Endometrial microvascular endothelial cells (primary cell): ENCODE results near the gene ID2. TPM values are rescaled to one million over a fixed set of nuclear protein-coding genes. Genes with fewer than 3 reads are reported as not detected.

ENCODE experiments used
- in situ Hi-C: cut with HindIII; loops from 2 replicates; pipeline ENCODE4 v1.10.0; 2017; ENCODE audit warnings: low sequenced_read_pairs, low pct_unique_long_range_greater_than_20kb; ENCODE audit errors: inconsistent ontology term
- total RNA-seq: library from RNA; depleted of rRNA; stranded (reverse); fragments of >200 nt; gene quantifications from one replicate; pipeline ENCODE4 v1.2.3, GENCODE V29; 2015; ENCODE audit errors: inconsistent ontology term

The ID2 gene
- total RNA-seq, 1 donor from 2014 or later = 24.6 TPM

DNA sequence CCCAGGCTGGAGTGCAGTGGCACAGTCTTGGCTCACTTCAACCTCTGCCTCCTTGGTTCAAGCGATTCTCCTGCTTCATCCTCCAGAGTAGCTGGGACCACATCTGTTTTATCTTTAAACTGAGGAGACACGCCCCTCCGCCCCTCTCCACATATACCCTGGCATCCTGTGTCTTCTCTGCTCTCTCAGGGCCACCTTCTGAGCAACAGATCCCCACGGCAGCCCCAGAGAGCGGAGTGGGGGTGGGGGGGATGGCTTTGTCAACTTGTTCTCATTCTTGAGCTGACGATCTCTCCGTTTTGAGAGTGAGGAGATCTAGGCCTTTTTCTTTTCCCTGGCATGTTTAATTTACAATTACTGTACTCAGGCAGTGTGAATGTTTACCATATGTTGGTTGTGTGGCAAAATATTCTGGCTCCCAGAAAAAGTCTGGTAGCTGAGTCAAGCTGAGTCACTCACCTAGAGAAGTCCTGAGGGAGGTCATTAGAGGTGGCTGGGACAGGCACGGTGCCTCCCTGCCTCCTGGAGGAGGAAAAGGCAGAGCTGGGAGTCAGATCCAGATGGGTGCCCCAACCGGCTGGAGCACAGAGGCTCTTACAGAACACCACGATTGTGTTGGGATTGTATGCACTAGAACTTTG is 19.5 kb upstream of the ID2 start:
- in situ Hi-C loops = no loop called here

GRCh38 chr2:8663997-8664396 is 17.9 kb upstream of the ID2 start:
- in situ Hi-C loops = no loop called here

GRCh38 chr2:8666581-8666980 is 15.3 kb upstream of the ID2 start:
- in situ Hi-C loops = no loop called here

DNA sequence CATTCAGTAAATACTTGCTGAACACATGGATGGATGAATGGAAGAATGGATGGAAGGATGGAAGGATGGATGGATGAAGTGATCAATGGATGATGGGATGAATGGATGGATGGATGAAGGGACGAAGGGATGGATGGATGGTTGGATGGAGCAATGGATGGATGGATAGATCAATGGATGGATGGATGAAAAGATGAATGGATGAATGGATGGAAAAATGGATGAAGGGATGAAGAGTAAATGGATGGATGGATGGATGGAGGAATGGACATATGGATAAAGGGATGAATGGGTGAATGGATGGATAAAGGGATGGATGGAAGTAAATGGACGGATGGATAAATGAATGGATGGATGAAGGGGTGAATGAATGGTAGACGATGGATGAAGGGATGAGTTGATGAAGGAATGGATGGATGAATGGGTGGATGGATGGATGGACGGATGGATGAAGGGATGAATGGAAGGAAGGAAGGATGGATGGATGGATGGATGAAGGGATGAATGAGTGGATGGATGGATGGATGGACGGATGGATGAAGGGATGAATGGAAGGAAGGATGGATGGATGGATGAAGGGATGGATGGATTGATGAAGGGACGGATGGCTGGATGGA is 13.9 kb upstream of the ID2 start:
- in situ Hi-C loops = no loop called here

- in situ Hi-C loops = no loop called here
These were observed 12.6 kb upstream of the ID2 start for GRCh38 chr2:8669157-8669817.

- in situ Hi-C loops = no loop called here
These were observed 11.3 kb upstream of the ID2 start for GRCh38 chr2:8670580-8670979.

DNA sequence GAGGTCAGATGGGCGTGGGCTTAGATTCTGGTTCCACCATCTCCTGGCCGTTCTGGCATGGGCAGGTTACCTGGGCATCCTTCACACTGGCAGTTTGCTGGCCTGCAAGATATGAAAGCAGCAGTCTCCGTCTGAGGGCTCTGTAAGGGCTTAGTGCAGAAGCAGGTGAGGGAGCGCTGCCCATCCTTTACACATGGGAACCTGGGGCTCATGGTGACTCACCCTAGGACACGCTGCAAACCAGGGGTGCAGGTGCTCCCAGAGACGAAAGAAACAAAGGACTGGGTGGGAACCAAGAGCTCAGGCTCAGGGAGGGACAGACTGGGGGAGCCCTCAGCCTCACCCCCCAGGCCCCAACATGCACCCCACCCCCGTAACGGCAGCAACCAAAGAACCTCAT is 10.7 kb upstream of the ID2 start:
- in situ Hi-C loops = no loop called here

GRCh38 chr2:8671802-8672201 is 10.1 kb upstream of the ID2 start:
- in situ Hi-C loops = no loop called here

DNA sequence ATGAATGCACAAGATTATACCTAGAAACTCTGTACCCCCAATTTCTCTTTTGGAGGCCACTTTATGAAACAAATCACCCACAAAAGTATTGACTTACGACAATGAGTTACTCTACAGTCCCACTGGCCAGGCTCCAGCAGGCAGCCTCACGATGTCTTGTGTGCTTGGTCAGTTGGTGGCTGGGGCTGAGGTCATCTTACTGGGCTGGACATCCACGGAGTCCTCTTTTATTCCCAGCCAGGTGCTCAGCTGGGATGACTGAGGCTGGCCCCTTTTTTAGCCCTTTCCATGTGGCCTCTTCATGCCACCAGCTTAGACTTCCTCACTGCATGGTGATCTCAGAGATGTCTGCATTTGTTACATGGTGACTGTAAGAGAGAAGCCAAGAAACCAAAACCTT is 8.9 kb upstream of the ID2 start:
- in situ Hi-C loops = no loop called here

GRCh38 chr2:8673381-8673780 is 8.5 kb upstream of the ID2 start:
- in situ Hi-C loops = no loop called here

- in situ Hi-C loops = no loop called here
These were observed 7.3 kb upstream of the ID2 start for GRCh38 chr2:8674420-8675009.

DNA sequence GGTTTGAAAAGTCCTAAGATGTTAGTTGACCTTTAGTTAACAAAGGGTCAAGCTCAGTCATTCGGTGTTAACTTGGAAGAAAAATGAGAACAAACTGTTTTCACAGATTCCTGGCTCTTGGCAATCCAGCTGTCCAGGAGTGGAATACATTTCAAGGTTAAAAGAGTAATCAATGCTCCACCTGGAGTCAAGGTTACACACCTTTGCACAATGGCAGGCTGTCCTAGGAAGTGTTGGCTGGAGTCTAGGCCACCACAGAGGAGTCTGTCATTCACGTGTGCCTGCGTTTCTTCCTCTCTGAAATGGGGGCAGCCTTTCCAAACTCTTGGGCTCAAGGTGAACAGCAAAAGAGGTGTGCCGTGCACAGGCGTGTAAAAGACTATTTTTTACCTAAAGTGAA is 6.3 kb upstream of the ID2 start:
- in situ Hi-C loops = no loop called here

DNA sequence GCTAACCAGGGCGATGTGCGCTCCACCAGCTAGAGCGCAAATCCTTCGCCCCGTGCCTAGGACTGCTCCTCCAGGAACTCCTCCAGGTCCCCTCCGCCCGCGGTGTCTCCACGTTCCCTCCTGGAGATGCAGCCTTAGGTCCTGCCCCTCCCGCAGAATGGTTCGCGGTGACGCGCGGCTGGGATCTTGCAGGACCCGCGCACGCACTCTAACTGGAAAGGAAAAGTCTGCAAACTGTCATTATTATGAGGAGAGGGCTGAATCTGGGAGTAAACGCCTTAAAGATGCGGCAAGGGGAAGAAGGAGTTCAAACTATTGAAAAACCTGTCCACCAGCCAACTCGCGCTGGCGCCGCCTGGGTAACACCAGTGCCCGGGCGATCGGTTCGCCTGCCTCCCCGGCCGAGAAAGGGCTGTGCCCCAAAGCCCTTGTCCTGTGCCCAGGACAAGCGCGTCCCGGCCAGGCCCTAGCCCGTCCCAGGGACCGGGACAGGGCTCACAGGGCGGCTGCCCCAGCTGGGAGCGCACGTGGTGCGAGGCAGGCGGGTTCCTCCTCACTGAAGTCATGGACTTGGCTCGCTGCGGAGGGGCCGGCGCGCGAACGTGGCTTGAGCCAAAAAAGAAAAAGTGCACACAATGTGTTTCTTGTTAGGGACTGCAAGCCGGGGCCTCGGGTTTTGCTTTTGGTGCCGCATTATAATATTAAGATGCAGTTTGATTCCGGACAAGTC is 5.5 kb upstream of the ID2 start:
- in situ Hi-C loops = no loop called here

GRCh38 chr2:8676921-8677645 is 4.8 kb upstream of the ID2 start:
- in situ Hi-C loops = no loop called here

- in situ Hi-C loops = no loop called here
These were observed 3.9 kb upstream of the ID2 start for GRCh38 chr2:8677646-8678592.

- in situ Hi-C loops = no loop called here
These were observed 2.9 kb upstream of the ID2 start for GRCh38 chr2:8678731-8679566.

GRCh38 chr2:8679567-8679826 is 2.4 kb upstream of the ID2 start:
- in situ Hi-C loops = no loop called here
